GM18951 (cell line): ENCODE data around the gene PCED1B.
"Not testable (repeated sequence)": the region's sequence is repeated elsewhere in the genome, so short reads cannot be mapped to it uniquely, and the experiment has no call there.

Source experiments
- POLR2A ChIP-seq: IDR thresholded peaks from 4 replicates; pipeline ENCODE4 v1.6.1; 2011; ENCODE audit warnings: mild to moderate bottlenecking; ENCODE audit not compliant: insufficient read length, insufficient read depth; ENCODE audit errors: extremely low read depth
- in situ Hi-C: fragments of 300-500 bp; cut with MboI; formaldehyde crosslinking; loops from one replicate; pipeline ENCODE4 v1.12.0; 2022; ENCODE audit warnings: low sequenced_read_pairs, mixed read lengths, inconsistent platforms; ENCODE audit not compliant: unreplicated experiment

Gene PCED1B

GRCh38 chr12:47079468-47079980 lies at the start of gene PCED1B, which contains the start of gene AMIGO2:
Gene PCED1B, plus strand, starts transcription at chr12:47079621. Its CDS starts 155,443 bp downstream, at chr12:47235064.
Gene AMIGO2, minus strand, starts transcription at chr12:47079959. Its CDS starts 957 bp downstream, at chr12:47079002.
- in situ Hi-C loops = no loop called here
- TF ChIP-seq POLR2A = no peak

GRCh38 chr12:47029903-47030302 lies 49.5 kb upstream of the PCED1B start:
- in situ Hi-C loops = loop anchor here (10.0 kb wide), 1 partner anchor 365 kb away; no protein-coding TSS in a partner anchor
- no peak for TF ChIP-seq POLR2A

- no peak for TF ChIP-seq POLR2A
- in situ Hi-C loops = loop anchor here (10.0 kb wide), 1 partner anchor 362 kb away; no protein-coding TSS in a partner anchor
Observed at GRCh38 chr12:47032644-47033043, 46.8 kb upstream of the PCED1B start.

GRCh38 chr12:47033081-47033480 lies 46.3 kb upstream of the PCED1B start:
- in situ Hi-C loops = loop anchor here (10.0 kb wide), 1 partner anchor 362 kb away; no protein-coding TSS in a partner anchor
- no peak for TF ChIP-seq POLR2A

GRCh38 chr12:47033789-47034555 lies 45.4 kb upstream of the PCED1B start:
- in situ Hi-C loops = loop anchor here (10.0 kb wide), 1 partner anchor 361 kb away; no protein-coding TSS in a partner anchor
- TF ChIP-seq POLR2A = no peak

- in situ Hi-C loops = loop anchor here (10.0 kb wide), 1 partner anchor 360 kb away; no protein-coding TSS in a partner anchor
- TF ChIP-seq POLR2A = no peak
Observed at GRCh38 chr12:47034661-47035060, 44.8 kb upstream of the PCED1B start.

GRCh38 chr12:47035484-47035883 lies 43.9 kb upstream of the PCED1B start:
- in situ Hi-C loops = loop anchor here (10.0 kb wide), 1 partner anchor 359 kb away; no protein-coding TSS in a partner anchor
- TF ChIP-seq POLR2A = no peak

GRCh38 chr12:47038270-47038748 lies 41.1 kb upstream of the PCED1B start:
- TF ChIP-seq POLR2A = no peak
- in situ Hi-C loops = loop anchor here (10.0 kb wide), 1 partner anchor 356 kb away; no protein-coding TSS in a partner anchor

- in situ Hi-C loops = loop anchor here (10.0 kb wide), 1 partner anchor 356 kb away; no protein-coding TSS in a partner anchor
Observed at GRCh38 chr12:47039079-47039478, 40.3 kb upstream of the PCED1B start.

GRCh38 chr12:47039756-47040155 lies 39.7 kb upstream of the PCED1B start:
- in situ Hi-C loops = loop anchor here (10.0 kb wide), 1 partner anchor 355 kb away; no protein-coding TSS in a partner anchor
- TF ChIP-seq POLR2A = no peak

More at GRCh38 chr12:47039079-47039478, 40.3 kb upstream of the PCED1B start:
- TF ChIP-seq POLR2A = no peak

- TF ChIP-seq POLR2A = no peak
- in situ Hi-C loops = no loop called here
Observed at GRCh38 chr12:47041327-47041726, 38.1 kb upstream of the PCED1B start.

GRCh38 chr12:47048541-47048940 lies 30.9 kb upstream of the PCED1B start:
- TF ChIP-seq POLR2A = no peak
- in situ Hi-C loops = no loop called here

- in situ Hi-C loops = not testable (repeated sequence)
Observed at GRCh38 chr12:47051291-47051690, 28.1 kb upstream of the PCED1B start.
